ENCODE measurements around the gene PHYKPL.

The PHYKPL gene

GRCh38 chr5:178170455-178170854 lies 62.1 kb downstream of the PHYKPL start:
- H3K4me2 ChIP-seq (ENCODE audit: low read length): no peak overlapping the region
- TF ChIP-seq CTCF (IDR thresholded peaks at IDR 0.05; ENCODE audit: low read length) (no peak), EZH2 (IDR thresholded peaks at IDR 0.05; ENCODE audit: borderline replicate concordance, low read length) (no peak)
- no peak overlapping the region for H3K9ac ChIP-seq (ENCODE audit: low read length)
- H3K9me3 ChIP-seq (ENCODE audit: low read length): no peaks in the 10 kb centered on the region
- no peak overlapping the region for H3K27ac ChIP-seq (ENCODE audit: low read depth, low read length, poor library complexity, severe bottlenecking)
- no peaks in the 10 kb centered on the region for H3F3A ChIP-seq (ENCODE audit: insufficient read depth, low read length)
- H2AFZ ChIP-seq (ENCODE audit: low read length): no peak overlapping the region
- H3K27me3 ChIP-seq (ENCODE audit: insufficient read depth, low read length): no peaks in the 10 kb centered on the region
- H3K9me2 ChIP-seq (ENCODE audit: low read depth, low read length): no peaks in the 10 kb centered on the region
- H4K20me1 ChIP-seq (ENCODE audit: insufficient read depth, low read length): no peaks in the 10 kb centered on the region
- H3K4me3 ChIP-seq (ENCODE audit: low read depth, low read length, poor library complexity, severe bottlenecking): no peak overlapping the region
- H3K36me3 ChIP-seq (ENCODE audit: insufficient read depth, low read length): no peaks in the 10 kb centered on the region
- H3K79me2 ChIP-seq (ENCODE audit: insufficient read depth, low read length): no peaks in the 10 kb centered on the region
- no peaks in the 10 kb centered on the region for H3K4me1 ChIP-seq (ENCODE audit: insufficient read depth, low read length, severe bottlenecking)

- Histone ChIP-seq H3K4me1 (ENCODE audit: insufficient read depth, low read length, severe bottlenecking) (peaks cover 5% of the 10 kb centered on the region), H3K4me2 (ENCODE audit: low read length) (no peak overlapping the region), H3K9me2 (ENCODE audit: low read depth, low read length) (no peaks in the 10 kb centered on the region), H4K20me1 (ENCODE audit: insufficient read depth, low read length) (no peaks in the 10 kb centered on the region), H3K27me3 (ENCODE audit: insufficient read depth, low read length) (no peaks in the 10 kb centered on the region), H3F3A (ENCODE audit: insufficient read depth, low read length) (no peaks in the 10 kb centered on the region), H3K27ac (ENCODE audit: low read depth, low read length, poor library complexity, severe bottlenecking) (no peak overlapping the region), H3K4me3 (ENCODE audit: low read depth, low read length, poor library complexity, severe bottlenecking) (no peak overlapping the region), H3K9me3 (ENCODE audit: low read length) (no peaks in the 10 kb centered on the region), H3K79me2 (ENCODE audit: insufficient read depth, low read length) (no peaks in the 10 kb centered on the region), H3K9ac (ENCODE audit: low read length) (no peak overlapping the region), H2AFZ (ENCODE audit: low read length) (no peak overlapping the region), H3K36me3 (ENCODE audit: insufficient read depth, low read length) (no peaks in the 10 kb centered on the region)
- no peak for TF ChIP-seq EZH2 (IDR thresholded peaks at IDR 0.05; ENCODE audit: borderline replicate concordance, low read length)
- TF ChIP-seq CTCF (IDR thresholded peaks at IDR 0.05; ENCODE audit: low read length): no peak
Observed at GRCh38 chr5:178165581-178165980, 67.0 kb downstream of the PHYKPL start.

- no peaks in the 10 kb centered on the region for H4K20me1 ChIP-seq (ENCODE audit: insufficient read depth, low read length)
- no peak overlapping the region for H3K27ac ChIP-seq (ENCODE audit: low read depth, low read length, poor library complexity, severe bottlenecking)
- H3K79me2 ChIP-seq (ENCODE audit: insufficient read depth, low read length): no peaks in the 10 kb centered on the region
- H3K27me3 ChIP-seq (ENCODE audit: insufficient read depth, low read length): no peaks in the 10 kb centered on the region
- H3K9me3 ChIP-seq (ENCODE audit: low read length): no peaks in the 10 kb centered on the region
- H3K36me3 ChIP-seq (ENCODE audit: insufficient read depth, low read length): no peaks in the 10 kb centered on the region
- peak overlapping the region; percentile 41; the same call in 1 of the 2 replicates for H3K4me2 ChIP-seq (ENCODE audit: low read length)
- no peak overlapping the region for H3K9ac ChIP-seq (ENCODE audit: low read length)
- H3K9me2 ChIP-seq (ENCODE audit: low read depth, low read length): no peaks in the 10 kb centered on the region
- peaks cover 5% of the 10 kb centered on the region for H3K4me1 ChIP-seq (ENCODE audit: insufficient read depth, low read length, severe bottlenecking)
- TF ChIP-seq EZH2 (IDR thresholded peaks at IDR 0.05; ENCODE audit: borderline replicate concordance, low read length) (no peak), CTCF (IDR thresholded peaks at IDR 0.05; ENCODE audit: low read length) (peak; percentile 98)
- H3F3A ChIP-seq (ENCODE audit: insufficient read depth, low read length): no peaks in the 10 kb centered on the region
- H3K4me3 ChIP-seq (ENCODE audit: low read depth, low read length, poor library complexity, severe bottlenecking): no peak overlapping the region
- no peak overlapping the region for H2AFZ ChIP-seq (ENCODE audit: low read length)
Observed at GRCh38 chr5:178163772-178164735, 68.5 kb downstream of the PHYKPL start.
